GM12878 (cell line): Measurements from ENCODE around the gene REEP2. TPM values are rescaled to one million over a fixed set of nuclear protein-coding genes. Genes with fewer than 3 reads are reported as not detected.

Experiments
- ATAC-seq: fragments of 200-7000 bp; cut with Tn5 transposase; 3 replicates; pipeline ENCODE4 v1.9.1; 2020; ENCODE audit warnings: mild to moderate bottlenecking, moderate library complexity
- BruUV-seq: library from RNA; stranded (reverse); fragments of 400-500 nt; replicated peaks from 2 replicates; lab custom pipeline; 2021; lab: Mats Ljungman, UMichigan
- CTCF ChIA-PET: fragments of 300-600 bp; sonication (Branson Sonifier 250); formaldehyde crosslinking; extraction: SDS; loops from one replicate; lab custom pipeline; 2021; ENCODE audit warnings: inconsistent platforms; lab: Yijun Ruan, JAX
- POLR2A ChIA-PET: fragments of 350-600 bp; formaldehyde crosslinking; extraction: SDS; loops from one replicate; lab custom pipeline; 2021; ENCODE audit warnings: inconsistent platforms; lab: Charles Lee
- RAD21 ChIA-PET: fragments of 300-600 bp; sonication (Branson Sonifier 250); formaldehyde crosslinking; loops from one replicate; lab custom pipeline; 2023; ENCODE audit warnings: antibody characterized with exemption; ENCODE audit not compliant: unreplicated experiment; lab: Charles Lee
- SMC1A ChIA-PET: fragments of 300-600 bp; sonication (Branson Sonifier 250); formaldehyde crosslinking; loops from one replicate; lab custom pipeline; 2023; ENCODE audit not compliant: unreplicated experiment, uncharacterized antibody; lab: Charles Lee
- DNase-seq: peaks from one replicate; pipeline ENCODE4 v3.0.0-alpha.2; 2011; ENCODE audit warnings: low read depth, low spot score
- FAIRE-seq: peaks from 3 replicates; lab custom pipeline; 2011; peaks lifted over from hg19 to GRCh38; lab: Jason Lieb, UNC
- H2AFZ ChIP-seq: 2 replicates; pipeline ENCODE4 v1.6.0; 2011; ENCODE audit warnings: low read depth, low read length, control low read depth; ENCODE audit not compliant: control insufficient read depth
- H3K27ac ChIP-seq: 2 replicates; pipeline ENCODE4 v1.5.1; 2011; ENCODE audit warnings: control low read depth; ENCODE audit not compliant: control insufficient read depth, insufficient read depth
- H3K27me3 ChIP-seq, 2 experiments: replicated peaks in 1 of 2; 2 replicates each; pipeline versions ENCODE4 v1.6.0 to v1.6.1; 2011; ENCODE audit warnings: low read length in 1 of 2; ENCODE audit not compliant: control insufficient read depth in 2 of 2, insufficient read depth in 2 of 2
- H3K36me3 ChIP-seq, 2 experiments: 2 replicates each; pipeline ENCODE4 v1.5.1; 2011; ENCODE audit warnings: low read length in 1 of 2; ENCODE audit not compliant: control insufficient read depth in 2 of 2, insufficient read depth in 2 of 2
- H3K4me1 ChIP-seq: 2 replicates; pipeline ENCODE4 v1.6.1; 2011; ENCODE audit warnings: mild to moderate bottlenecking, low read length, moderate library complexity, mixed read lengths; ENCODE audit not compliant: control insufficient read depth, insufficient read depth
- H3K4me2 ChIP-seq: 2 replicates; pipeline ENCODE4 v1.6.0; 2011; ENCODE audit warnings: control low read depth; ENCODE audit not compliant: control insufficient read depth, insufficient read depth
- H3K4me3 ChIP-seq: fragments of 200-600 bp; sonication (generic); 2 replicates; pipeline ENCODE4 v1.5.1; 2016
- H3K79me2 ChIP-seq: 2 replicates; pipeline ENCODE4 v1.6.0; 2011; ENCODE audit warnings: low read length; ENCODE audit not compliant: control insufficient read depth, insufficient read depth
- H3K9ac ChIP-seq: 2 replicates; pipeline ENCODE4 v1.8.0; 2011; ENCODE audit warnings: low read length, control low read depth, mixed read lengths; ENCODE audit not compliant: control insufficient read depth, insufficient read depth
- H3K9me3 ChIP-seq: replicated peaks from 3 replicates; pipeline ENCODE4 v1.5.1; 2011; ENCODE audit warnings: mild to moderate bottlenecking, low read length; ENCODE audit not compliant: control insufficient read depth, insufficient read depth
- H4K20me1 ChIP-seq: 2 replicates; pipeline ENCODE4 v1.6.0; 2011; ENCODE audit not compliant: control insufficient read depth, insufficient read depth
- BHLHE40 ChIP-seq, 2 experiments: fragments of 450-650 bp in 1 of 2; IDR thresholded peaks; 2 replicates each; pipeline ENCODE4 v1.6.1; 2011 to 2017; ENCODE audit warnings: low read depth in 2 of 2, borderline replicate concordance in 1 of 2, improper control_type of control experiment in 1 of 2, low read length in 1 of 2, mild to moderate bottlenecking in 1 of 2
- DPF2 ChIP-seq: fragments of 450-650 bp; IDR thresholded peaks from 2 replicates; pipeline ENCODE4 v1.6.1; 2017; ENCODE audit warnings: mild to moderate bottlenecking
- EZH2 ChIP-seq: IDR thresholded peaks from 2 replicates; pipeline ENCODE4 v1.6.1; 2012; ENCODE audit warnings: low read depth, mild to moderate bottlenecking, control low read depth, inconsistent platforms, low read length, borderline replicate concordance; ENCODE audit not compliant: control insufficient read depth
- RB1 ChIP-seq: fragments of 450-650 bp; formaldehyde crosslinking; IDR thresholded peaks from 2 replicates; pipeline ENCODE4 v1.6.1; 2017; ENCODE audit warnings: mild to moderate bottlenecking, borderline replicate concordance
- SIN3A ChIP-seq: IDR thresholded peaks from 2 replicates; pipeline ENCODE4 v1.6.1; 2012; ENCODE audit warnings: low read depth, low read length, improper control_type of control experiment
- ZNF217 ChIP-seq: fragments of 450-650 bp; IDR thresholded peaks from 2 replicates; pipeline ENCODE4 v1.6.1; 2017; ENCODE audit warnings: antibody characterized with exemption, mild to moderate bottlenecking
- WGBS: methylation state at CpG from one replicate; pipeline ENCODE4 v1.1.6; 2016; ENCODE audit warnings: low lambda C conversion rate; ENCODE audit not compliant: insufficient replicate concordance, insufficient coverage; ENCODE audit errors: missing lambda C conversion rate; 5-methylcytosine and 5-hydroxymethylcytosine counted together
- in situ Hi-C: fragments of 300-500 bp; cut with MboI; formaldehyde crosslinking; loops from 9 replicates; pipeline ENCODE4 v1.14.3; 2018; ENCODE audit warnings: mixed read lengths
- intact Hi-C: fragments of 100-400 bp; cut with micrococcal nuclease; formaldehyde crosslinking; loops from one replicate; pipeline ENCODE4 v1.14.2; 2022; ENCODE audit not compliant: unreplicated experiment
- polyA plus RNA-seq, 11 experiments: library from polyadenylated mRNA; depleted of rRNA in 4 of 11; unstranded in 6 of 11; stranded (reverse) in 5 of 11; fragments of >200 nt; fragmentation: Nextera tagmentation in 4 of 11; fragmentation: Illumina TruSeq in 1 of 11; extraction: Ambion mirVana in 4 of 11; extraction: Trizol in 1 of 11; gene quantifications; 1 replicate in 1 of 11; 2 replicates in 10 of 11; pipeline versions ENCODE4 v1.2.1 to v1.2.3, GENCODE V29; 2011 to 2016; ENCODE audit warnings: inconsistent platforms in 2 of 11, missing spikeins in 2 of 11, low read depth in 1 of 11
- total RNA-seq, 4 experiments: library from RNA; depleted of rRNA in 3 of 4; stranded (reverse); fragments of >200 nt in 3 of 4; fragmentation: Illumina TruSeq in 1 of 4; extraction: Trizol in 1 of 4; gene quantifications; 2 replicates each; pipeline versions ENCODE4 v1.2.1 to v1.2.3, GENCODE V29; 2013 to 2021
- TF ChIP-seq, protein P1 (sequence below), 3 experiments: IDR thresholded peaks in 2 of 3; conservative IDR thresholded peaks in 1 of 3; 2 replicates each; pipeline ENCODE4 v1.5.1; 2011; ENCODE audit warnings: low read depth in 3 of 3, low read length in 3 of 3, mild to moderate bottlenecking in 3 of 3, control low read depth in 2 of 3, moderate library complexity in 2 of 3, inconsistent platforms in 1 of 3, mixed read lengths in 1 of 3; ENCODE audit not compliant: control insufficient read depth in 2 of 3, insufficient read depth in 1 of 3; ENCODE audit errors: extremely low read depth in 1 of 3
- TF ChIP-seq, protein P2 (sequence below): fragments of 450-650 bp; formaldehyde crosslinking; IDR thresholded peaks from 2 replicates; pipeline ENCODE4 v1.5.0; 2022; ENCODE audit warnings: mild to moderate bottlenecking, missing genetic modification characterization
- TF ChIP-seq, protein P3 (sequence below): fragments of 450-650 bp; formaldehyde crosslinking; IDR thresholded peaks from 2 replicates; pipeline ENCODE4 v1.4.0; 2020; ENCODE audit warnings: mild to moderate bottlenecking, moderate library complexity

The REEP2 gene
- total and polyA plus RNA-seq, 10 of the 15 experiments (the other 5 are each of a cell fraction or from before 2014, with no cell fraction given): 0.10 to 3.1 (median 2.0) TPM

DNA sequence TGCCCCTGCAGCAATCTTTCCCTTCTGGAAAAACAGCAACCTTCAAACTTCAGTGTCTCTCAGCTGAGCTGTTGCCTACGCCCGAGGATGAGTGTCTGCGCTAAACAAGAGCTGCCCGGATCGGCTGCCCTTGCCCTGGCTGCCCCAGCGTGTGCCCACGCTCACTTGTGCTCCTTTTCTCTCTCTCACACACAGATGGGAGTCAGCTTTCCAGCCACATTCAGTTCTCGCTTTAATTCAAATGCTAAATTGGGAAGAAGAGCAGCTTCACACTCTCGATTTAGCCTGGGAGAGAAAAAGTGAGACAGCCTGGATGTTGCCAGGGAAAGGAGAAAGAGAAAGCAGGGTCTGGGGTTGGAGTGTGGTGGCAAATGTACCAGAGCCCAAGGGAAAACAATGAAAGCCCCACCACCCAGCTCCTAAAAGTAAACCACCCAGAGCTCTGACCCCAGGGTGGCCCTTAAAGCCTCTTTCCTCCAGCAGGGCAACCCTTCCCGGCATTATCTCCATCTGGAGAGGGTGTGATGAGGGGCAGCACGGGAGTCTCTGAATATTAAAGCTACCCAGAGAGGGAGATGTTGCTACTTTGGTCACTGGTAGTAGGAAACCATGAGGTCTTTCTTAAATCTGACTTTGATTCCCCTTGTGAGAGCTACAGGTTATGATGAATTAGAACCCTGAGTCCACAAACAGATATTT, 16.5 kb downstream of the REEP2 start:
- H3K36me3 ChIP-seq: no peaks in the 10 kb centered on the region
- WGBS: 54% methylated on average over 11 of the region's 11 CpGs
- intact Hi-C loops (no loop called here), in situ Hi-C loops (no loop called here)
- CTCF ChIA-PET: interaction anchor here (0.9 to 2.3 kb wide), 5 partner anchors 8 to 92 kb away, joined by 3 to 6 read pairs (median 4); no protein-coding TSS in a partner anchor
- peaks cover 11% of the 10 kb centered on the region for H3K4me1 ChIP-seq
- no peak for ATAC-seq
- no peaks in the 10 kb centered on the region for H3K9me3 ChIP-seq
- no peak for DNase-seq
- no peak for FAIRE-seq
- RAD21 ChIA-PET: interaction anchor here (0.7 to 1.1 kb wide), 2 partner anchors 10 to 48 kb away, joined by 3 read pairs; partner anchors contain the start of gene EGR1
- no peak overlapping the region for H2AFZ ChIP-seq
- H4K20me1 ChIP-seq: no peaks in the 10 kb centered on the region
- SMC1A ChIA-PET: interaction anchor here (0.6 to 2.5 kb wide), 5 partner anchors 8 to 274 kb away, joined by 3 to 8 read pairs (median 3); no protein-coding TSS in a partner anchor
- no peaks in the 10 kb centered on the region for H3K79me2 ChIP-seq
- H3K4me3 ChIP-seq: no peak overlapping the region
- H3K4me2 ChIP-seq: no peak overlapping the region
- TF ChIP-seq, protein P1, sequence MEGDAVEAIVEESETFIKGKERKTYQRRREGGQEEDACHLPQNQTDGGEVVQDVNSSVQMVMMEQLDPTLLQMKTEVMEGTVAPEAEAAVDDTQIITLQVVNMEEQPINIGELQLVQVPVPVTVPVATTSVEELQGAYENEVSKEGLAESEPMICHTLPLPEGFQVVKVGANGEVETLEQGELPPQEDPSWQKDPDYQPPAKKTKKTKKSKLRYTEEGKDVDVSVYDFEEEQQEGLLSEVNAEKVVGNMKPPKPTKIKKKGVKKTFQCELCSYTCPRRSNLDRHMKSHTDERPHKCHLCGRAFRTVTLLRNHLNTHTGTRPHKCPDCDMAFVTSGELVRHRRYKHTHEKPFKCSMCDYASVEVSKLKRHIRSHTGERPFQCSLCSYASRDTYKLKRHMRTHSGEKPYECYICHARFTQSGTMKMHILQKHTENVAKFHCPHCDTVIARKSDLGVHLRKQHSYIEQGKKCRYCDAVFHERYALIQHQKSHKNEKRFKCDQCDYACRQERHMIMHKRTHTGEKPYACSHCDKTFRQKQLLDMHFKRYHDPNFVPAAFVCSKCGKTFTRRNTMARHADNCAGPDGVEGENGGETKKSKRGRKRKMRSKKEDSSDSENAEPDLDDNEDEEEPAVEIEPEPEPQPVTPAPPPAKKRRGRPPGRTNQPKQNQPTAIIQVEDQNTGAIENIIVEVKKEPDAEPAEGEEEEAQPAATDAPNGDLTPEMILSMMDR (IDR thresholded peaks at IDR 0.05 in 2 of 3, conservative IDR thresholded peaks at IDR 0.05 in 1 of 3; ENCODE audit: control insufficient read depth in 2 of 3, extremely low read depth in 1 of 3, insufficient read depth in 1 of 3, low read depth in 3 of 3, low read length in 3 of 3): no peak
- no peak for TF ChIP-seq EZH2
- no peak for TF ChIP-seq ZNF217
- no peak for TF ChIP-seq SIN3A
- TF ChIP-seq, protein P2, sequence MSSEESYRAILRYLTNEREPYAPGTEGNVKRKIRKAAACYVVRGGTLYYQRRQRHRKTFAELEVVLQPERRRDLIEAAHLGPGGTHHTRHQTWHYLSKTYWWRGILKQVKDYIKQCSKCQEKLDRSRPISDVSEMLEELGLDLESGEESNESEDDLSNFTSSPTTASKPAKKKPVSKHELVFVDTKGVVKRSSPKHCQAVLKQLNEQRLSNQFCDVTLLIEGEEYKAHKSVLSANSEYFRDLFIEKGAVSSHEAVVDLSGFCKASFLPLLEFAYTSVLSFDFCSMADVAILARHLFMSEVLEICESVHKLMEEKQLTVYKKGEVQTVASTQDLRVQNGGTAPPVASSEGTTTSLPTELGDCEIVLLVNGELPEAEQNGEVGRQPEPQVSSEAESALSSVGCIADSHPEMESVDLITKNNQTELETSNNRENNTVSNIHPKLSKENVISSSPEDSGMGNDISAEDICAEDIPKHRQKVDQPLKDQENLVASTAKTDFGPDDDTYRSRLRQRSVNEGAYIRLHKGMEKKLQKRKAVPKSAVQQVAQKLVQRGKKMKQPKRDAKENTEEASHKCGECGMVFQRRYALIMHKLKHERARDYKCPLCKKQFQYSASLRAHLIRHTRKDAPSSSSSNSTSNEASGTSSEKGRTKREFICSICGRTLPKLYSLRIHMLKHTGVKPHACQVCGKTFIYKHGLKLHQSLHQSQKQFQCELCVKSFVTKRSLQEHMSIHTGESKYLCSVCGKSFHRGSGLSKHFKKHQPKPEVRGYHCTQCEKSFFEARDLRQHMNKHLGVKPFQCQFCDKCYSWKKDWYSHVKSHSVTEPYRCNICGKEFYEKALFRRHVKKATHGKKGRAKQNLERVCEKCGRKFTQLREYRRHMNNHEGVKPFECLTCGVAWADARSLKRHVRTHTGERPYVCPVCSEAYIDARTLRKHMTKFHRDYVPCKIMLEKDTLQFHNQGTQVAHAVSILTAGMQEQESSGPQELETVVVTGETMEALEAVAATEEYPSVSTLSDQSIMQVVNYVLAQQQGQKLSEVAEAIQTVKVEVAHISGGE (CRISPR knock-in tag): no peak
- TF ChIP-seq, protein P3, sequence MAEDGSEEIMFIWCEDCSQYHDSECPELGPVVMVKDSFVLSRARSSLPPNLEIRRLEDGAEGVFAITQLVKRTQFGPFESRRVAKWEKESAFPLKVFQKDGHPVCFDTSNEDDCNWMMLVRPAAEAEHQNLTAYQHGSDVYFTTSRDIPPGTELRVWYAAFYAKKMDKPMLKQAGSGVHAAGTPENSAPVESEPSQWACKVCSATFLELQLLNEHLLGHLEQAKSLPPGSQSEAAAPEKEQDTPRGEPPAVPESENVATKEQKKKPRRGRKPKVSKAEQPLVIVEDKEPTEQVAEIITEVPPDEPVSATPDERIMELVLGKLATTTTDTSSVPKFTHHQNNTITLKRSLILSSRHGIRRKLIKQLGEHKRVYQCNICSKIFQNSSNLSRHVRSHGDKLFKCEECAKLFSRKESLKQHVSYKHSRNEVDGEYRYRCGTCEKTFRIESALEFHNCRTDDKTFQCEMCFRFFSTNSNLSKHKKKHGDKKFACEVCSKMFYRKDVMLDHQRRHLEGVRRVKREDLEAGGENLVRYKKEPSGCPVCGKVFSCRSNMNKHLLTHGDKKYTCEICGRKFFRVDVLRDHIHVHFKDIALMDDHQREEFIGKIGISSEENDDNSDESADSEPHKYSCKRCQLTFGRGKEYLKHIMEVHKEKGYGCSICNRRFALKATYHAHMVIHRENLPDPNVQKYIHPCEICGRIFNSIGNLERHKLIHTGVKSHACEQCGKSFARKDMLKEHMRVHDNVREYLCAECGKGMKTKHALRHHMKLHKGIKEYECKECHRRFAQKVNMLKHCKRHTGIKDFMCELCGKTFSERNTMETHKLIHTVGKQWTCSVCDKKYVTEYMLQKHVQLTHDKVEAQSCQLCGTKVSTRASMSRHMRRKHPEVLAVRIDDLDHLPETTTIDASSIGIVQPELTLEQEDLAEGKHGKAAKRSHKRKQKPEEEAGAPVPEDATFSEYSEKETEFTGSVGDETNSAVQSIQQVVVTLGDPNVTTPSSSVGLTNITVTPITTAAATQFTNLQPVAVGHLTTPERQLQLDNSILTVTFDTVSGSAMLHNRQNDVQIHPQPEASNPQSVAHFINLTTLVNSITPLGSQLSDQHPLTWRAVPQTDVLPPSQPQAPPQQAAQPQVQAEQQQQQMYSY (CRISPR knock-in tag): no peak
- no peak for TF ChIP-seq BHLHE40 (IDR thresholded peaks at IDR 0.05; ENCODE audit: borderline replicate concordance in 1 of 2, low read depth in 2 of 2, low read length in 1 of 2)
- TF ChIP-seq RB1: no peak
- no peak for TF ChIP-seq DPF2
- H3K27me3 ChIP-seq: no peaks in the 10 kb centered on the region; a peak in 1 of 4 replicates
- no TSS peak for BruUV-seq
- POLR2A ChIA-PET: interaction anchor here (0.5 to 1.4 kb wide), 3 partner anchors 10 to 237 kb away, joined by 3 to 4 read pairs (median 4); partner anchors contain the start of gene EGR1
- no peak overlapping the region for H3K9ac ChIP-seq
- no peak overlapping the region for H3K27ac ChIP-seq
